Ovary (tissue), 3 donors: ENCODE results near the gene CLSTN1.

ENCODE experiments used
- CTCF ChIP-seq, 3 donors: fragments of 450-650 bp in 2 of 3; fragments of 200-600 bp in 1 of 3; IDR thresholded peaks; one replicate each; pipeline versions ENCODE4 v1.5.1 to v1.8.0; 2016 to 2022; ENCODE audit warnings: antibody characterized with exemption in 3 of 3, mild to moderate bottlenecking in 1 of 3
- EP300 ChIP-seq: sonication (generic); formaldehyde crosslinking; IDR thresholded peaks from one replicate; pipeline ENCODE4 v1.6.1; 2017; ENCODE audit warnings: antibody characterized with exemption
- POLR2A ChIP-seq: fragments of 450-650 bp; IDR thresholded peaks from one replicate; pipeline ENCODE4 v1.6.1; 2017; ENCODE audit warnings: antibody characterized with exemption, mild to moderate bottlenecking, moderate library complexity
- donor health status: DM: no; HTN: no; CAD: no.

- TF ChIP-seq CTCF (IDR thresholded peaks at IDR 0.05) (no peak), POLR2A (no peak), EP300 (no peak)
These were observed 99.8 kb downstream of the CLSTN1 start for GRCh38 chr1:9723926-9724325.
